GM12875 (cell line): ENCODE results near the gene KRT5.

Experiments
- H3K4me3 ChIP-seq: one replicate; pipeline ENCODE4 v1.5.1; 2011; ENCODE audit warnings: low read depth, low read length, control low read depth
- TF ChIP-seq, protein P1 (sequence below): IDR thresholded peaks from 2 replicates; pipeline ENCODE4 v1.5.1; 2011; ENCODE audit warnings: low read depth, mild to moderate bottlenecking, control low read depth, inconsistent platforms, low read length, moderate library complexity, borderline replicate concordance; ENCODE audit not compliant: insufficient read depth

Gene KRT5

DNA sequence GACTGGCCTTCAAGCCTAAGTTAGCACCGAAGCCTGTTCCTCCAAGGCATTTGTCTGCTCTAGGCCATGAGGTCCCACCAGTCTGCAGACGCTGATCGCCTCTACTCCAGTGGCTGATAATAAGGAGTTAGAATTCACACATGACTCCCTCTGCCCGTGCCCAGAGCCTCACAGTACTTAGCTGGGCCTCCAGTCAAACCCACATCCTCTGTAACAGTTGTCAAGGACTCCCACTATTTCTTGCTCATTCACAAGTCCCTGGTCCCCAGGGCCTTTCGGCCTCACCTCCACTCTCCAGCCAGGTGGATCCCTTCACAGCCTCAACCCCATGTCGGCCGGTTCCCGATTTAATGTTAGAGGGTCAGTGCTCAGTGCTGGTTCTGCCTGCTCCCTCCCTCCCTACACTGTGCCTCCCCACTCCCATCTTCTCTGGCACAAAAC is 6.3 kb upstream of the KRT5 start:
- TF ChIP-seq, protein P1, sequence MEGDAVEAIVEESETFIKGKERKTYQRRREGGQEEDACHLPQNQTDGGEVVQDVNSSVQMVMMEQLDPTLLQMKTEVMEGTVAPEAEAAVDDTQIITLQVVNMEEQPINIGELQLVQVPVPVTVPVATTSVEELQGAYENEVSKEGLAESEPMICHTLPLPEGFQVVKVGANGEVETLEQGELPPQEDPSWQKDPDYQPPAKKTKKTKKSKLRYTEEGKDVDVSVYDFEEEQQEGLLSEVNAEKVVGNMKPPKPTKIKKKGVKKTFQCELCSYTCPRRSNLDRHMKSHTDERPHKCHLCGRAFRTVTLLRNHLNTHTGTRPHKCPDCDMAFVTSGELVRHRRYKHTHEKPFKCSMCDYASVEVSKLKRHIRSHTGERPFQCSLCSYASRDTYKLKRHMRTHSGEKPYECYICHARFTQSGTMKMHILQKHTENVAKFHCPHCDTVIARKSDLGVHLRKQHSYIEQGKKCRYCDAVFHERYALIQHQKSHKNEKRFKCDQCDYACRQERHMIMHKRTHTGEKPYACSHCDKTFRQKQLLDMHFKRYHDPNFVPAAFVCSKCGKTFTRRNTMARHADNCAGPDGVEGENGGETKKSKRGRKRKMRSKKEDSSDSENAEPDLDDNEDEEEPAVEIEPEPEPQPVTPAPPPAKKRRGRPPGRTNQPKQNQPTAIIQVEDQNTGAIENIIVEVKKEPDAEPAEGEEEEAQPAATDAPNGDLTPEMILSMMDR, result no peak

DNA sequence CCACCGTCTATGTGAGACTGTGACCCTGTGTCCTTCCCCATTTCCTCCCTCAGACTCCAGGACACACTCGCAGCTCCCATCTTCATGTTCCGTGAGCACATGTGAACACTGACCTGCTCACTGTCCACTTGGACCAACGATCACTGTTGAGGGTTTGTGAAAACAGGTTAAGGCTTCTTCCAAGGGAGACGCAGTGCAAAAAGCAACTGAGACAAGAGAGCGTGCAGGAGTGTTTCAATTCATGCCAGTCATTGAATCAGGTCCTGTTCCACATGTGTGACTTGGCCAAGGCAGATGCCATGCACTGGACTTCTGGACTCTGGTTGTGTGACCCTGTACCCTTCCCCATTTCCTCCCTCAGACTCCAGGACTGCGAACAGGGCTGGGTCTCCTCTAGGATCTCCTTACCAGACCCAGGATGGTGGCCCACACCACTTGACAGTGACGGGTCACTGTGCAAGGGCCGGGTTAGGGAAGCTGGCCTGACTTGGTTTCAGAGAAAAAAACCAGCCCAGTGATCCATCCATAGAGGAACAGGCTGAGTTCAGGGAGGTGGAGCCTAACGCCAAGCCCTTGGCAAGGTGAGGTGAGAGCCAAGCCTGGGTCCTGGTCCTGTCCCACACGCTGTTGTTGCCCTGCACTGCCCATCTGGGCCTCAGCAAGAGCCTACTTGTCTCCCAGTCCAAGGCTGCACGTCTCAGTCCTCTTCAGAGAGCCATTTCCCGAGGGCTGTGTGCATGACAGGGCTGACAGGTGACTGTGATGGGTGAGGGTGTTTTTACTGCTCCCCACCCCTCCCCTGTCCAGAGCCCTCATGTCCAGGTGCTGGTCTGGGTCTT is 5.7 kb upstream of the KRT5 start:
- TF ChIP-seq, protein P1, result no peak
- no peak overlapping the region for H3K4me3 ChIP-seq

More for the DNA sequence above, 6.3 kb upstream of the KRT5 start:
- H3K4me3 ChIP-seq, result no peak overlapping the region

DNA sequence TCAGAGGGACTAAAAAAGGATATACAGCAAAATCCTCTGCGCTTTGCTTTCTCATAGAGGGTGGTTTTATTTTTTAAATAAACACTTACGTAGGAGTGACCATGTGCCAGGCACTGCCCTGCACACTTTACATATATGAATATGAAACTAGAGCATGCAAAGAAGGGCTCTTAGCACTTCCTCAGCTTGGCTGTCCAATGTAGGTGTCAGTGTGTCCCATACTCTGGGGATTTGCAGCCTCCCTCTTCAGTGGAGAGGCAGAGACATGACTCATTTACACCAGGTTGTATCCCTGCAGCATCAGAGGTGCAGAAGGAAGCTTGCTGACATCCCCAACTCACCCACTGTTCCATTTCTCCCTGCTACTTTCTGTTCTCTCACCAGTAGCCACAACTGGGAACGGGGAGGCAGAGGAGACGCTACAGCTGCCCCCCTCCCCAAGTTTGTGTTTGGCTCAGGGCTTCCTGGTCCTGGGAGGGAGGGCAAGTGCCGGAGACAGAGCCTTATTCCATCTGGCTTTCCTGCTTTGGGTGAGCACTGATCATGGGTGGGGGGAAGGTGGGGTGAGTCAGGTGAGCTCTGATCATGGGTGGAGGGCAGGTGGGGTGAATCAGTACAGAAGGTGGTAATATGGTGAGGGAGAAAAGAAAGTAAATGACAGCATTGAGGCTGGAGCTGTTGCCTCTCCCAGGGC is 4.9 kb upstream of the KRT5 start:
- H3K4me3 ChIP-seq, result no peak overlapping the region
- TF ChIP-seq, protein P1, result no peak

DNA sequence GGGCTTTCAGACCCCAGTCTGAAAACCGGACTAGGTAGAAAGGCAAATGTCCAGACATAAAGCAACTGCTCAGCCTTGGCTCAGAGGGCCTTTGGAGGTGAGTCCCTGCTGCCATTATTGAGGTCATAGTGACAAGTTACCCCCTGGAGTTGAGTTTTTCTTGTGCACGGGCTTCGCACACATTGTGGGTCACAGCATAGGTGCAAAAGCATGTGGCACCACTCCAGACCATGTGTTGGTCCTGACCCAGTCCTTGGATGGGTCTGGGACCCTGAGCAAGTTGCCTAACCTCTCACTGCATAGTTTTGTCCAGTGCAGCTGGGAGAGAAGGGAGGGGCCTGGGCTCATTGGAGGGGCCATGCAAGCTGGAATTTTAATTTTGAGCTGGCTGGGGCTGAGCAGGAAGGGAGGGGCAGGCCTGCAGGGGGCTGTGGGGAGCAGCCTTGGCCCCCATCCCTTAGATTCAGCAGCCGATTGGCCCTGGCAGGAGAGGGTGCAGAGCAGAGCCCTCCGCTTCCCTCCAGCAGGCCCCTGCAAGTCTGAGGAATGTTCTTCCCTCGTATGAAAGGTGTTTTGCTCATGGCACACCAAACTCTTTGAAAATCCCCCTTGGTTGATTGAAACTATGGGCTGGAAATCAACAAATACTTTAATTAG is 4.2 kb upstream of the KRT5 start:
- H3K4me3 ChIP-seq, result no peak overlapping the region
- TF ChIP-seq, protein P1, result no peak

DNA sequence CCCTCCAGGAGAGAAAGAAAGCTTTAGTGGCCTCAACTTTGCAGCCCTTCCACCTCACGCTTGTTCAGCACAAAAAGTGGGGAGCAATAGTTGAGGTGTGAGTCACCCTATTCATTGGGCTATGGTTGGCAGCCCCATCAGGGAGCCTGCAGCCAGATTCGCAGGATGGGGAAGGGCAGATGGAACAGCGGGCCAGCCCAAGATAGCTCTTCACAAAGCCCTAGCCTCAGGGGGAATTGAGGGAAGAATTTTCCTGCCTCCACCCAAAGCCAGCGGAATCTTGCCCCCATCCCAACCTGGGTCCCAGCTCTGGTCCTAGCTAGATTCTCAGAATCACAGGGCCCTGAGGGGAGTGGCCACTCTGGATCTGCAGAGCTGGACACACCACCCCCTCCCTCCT is 3.6 kb upstream of the KRT5 start:
- H3K4me3 ChIP-seq, result no peak overlapping the region
- TF ChIP-seq, protein P1, result no peak

DNA sequence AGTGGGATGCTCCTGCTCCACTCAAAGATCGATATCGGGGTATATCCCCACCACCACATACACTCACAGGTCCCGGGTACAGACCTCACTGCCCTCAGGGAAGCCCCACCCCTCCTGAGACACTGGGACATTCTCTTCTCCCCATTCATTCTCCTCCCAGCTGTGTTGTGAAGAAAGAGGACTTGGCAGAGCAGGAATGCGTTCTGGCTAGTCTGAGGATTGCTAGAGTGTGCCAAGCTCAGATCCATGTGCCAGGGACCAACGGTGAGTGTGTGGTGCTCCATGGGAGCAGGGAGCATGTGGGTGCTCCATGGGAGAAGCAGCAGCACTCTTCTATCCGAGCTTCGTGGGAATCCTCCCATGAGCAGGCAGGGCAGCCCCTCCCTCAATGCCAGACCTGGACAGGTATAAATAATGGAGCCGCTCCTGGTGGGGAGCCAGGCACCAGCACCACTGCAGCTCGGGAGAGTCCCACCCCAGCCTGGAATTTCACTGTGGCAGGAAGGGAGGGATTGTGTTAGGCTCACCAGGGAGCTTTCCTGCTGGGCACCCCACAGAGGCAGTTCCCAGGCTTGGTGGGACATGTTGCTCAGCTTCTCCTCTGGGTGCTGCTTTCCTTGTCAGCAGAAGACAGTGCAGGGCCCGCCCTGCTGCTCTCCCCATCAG is 2.3 kb upstream of the KRT5 start:
- TF ChIP-seq, protein P1, result no peak
- no peak overlapping the region for H3K4me3 ChIP-seq
